Keratinocyte (primary cell): Measurements from ENCODE around the gene ELF2. TPM values are rescaled to one million over a fixed set of nuclear protein-coding genes. Genes with fewer than 3 reads are reported as not detected.

Experiments
- DNase-seq: peaks from one replicate; pipeline ENCODE4 v3.0.0-alpha.2; 2011; ENCODE audit warnings: low read depth, missing footprints, low spot score
- FAIRE-seq: peaks from 2 replicates; lab custom pipeline; 2011; peaks lifted over from hg19 to GRCh38; lab: Jason Lieb, UNC
- H2AFZ ChIP-seq: 2 replicates; pipeline ENCODE4 v1.6.0; 2012; ENCODE audit warnings: low read length, control low read depth, inconsistent platforms; ENCODE audit not compliant: control insufficient read depth
- H3K27ac ChIP-seq: 2 replicates; pipeline ENCODE4 v1.5.1; 2011; ENCODE audit warnings: low read length; ENCODE audit not compliant: control insufficient read depth, insufficient read depth
- H3K27me3 ChIP-seq: 3 replicates; pipeline ENCODE4 v1.6.0; 2011; ENCODE audit warnings: low read length; ENCODE audit not compliant: control insufficient read depth, insufficient read depth; ENCODE audit errors: extremely low read depth
- H3K36me3 ChIP-seq, 2 experiments: 2 replicates in 1 of 2; 3 replicates in 1 of 2; pipeline ENCODE4 v1.5.1; 2011; ENCODE audit warnings: low read length in 2 of 2, mild to moderate bottlenecking in 1 of 2; ENCODE audit not compliant: control insufficient read depth in 2 of 2, insufficient read depth in 2 of 2; ENCODE audit errors: extremely low read depth in 1 of 2
- H3K4me1 ChIP-seq: 3 replicates; pipeline ENCODE4 v1.5.1; 2011; ENCODE audit warnings: low read length; ENCODE audit not compliant: control insufficient read depth, insufficient read depth; ENCODE audit errors: extremely low read depth
- H3K4me2 ChIP-seq: 3 replicates; pipeline ENCODE4 v1.6.0; 2011; ENCODE audit warnings: low read depth, low read length; ENCODE audit not compliant: control insufficient read depth, insufficient read depth; ENCODE audit errors: extremely low read depth
- H3K4me3 ChIP-seq, 3 experiments: fragments of 200-600 bp in 1 of 3; sonication (generic) in 1 of 3; 2 replicates in 2 of 3; 3 replicates in 1 of 3; pipeline ENCODE4 v1.5.1; 2011 to 2016; ENCODE audit warnings: low read length in 3 of 3, mild to moderate bottlenecking in 3 of 3, control low read depth in 2 of 3, inconsistent platforms in 1 of 3, low read depth in 1 of 3, mixed read lengths in 1 of 3, mixed run types in 1 of 3, moderate library complexity in 1 of 3; ENCODE audit not compliant: control insufficient read depth in 2 of 3, insufficient read depth in 2 of 3; ENCODE audit errors: extremely low read depth in 1 of 3
- H3K79me2 ChIP-seq: 2 replicates; pipeline ENCODE4 v1.6.0; 2012; ENCODE audit warnings: low read length; ENCODE audit not compliant: control insufficient read depth, insufficient read depth
- H3K9ac ChIP-seq: 3 replicates; pipeline ENCODE4 v1.6.0; 2011; ENCODE audit warnings: low read length; ENCODE audit not compliant: control insufficient read depth, insufficient read depth; ENCODE audit errors: extremely low read depth
- H3K9me1 ChIP-seq: 3 replicates; pipeline ENCODE4 v1.6.0; 2011; ENCODE audit warnings: low read length; ENCODE audit not compliant: control insufficient read depth, insufficient read depth; ENCODE audit errors: extremely low read depth
- H3K9me3 ChIP-seq: 2 replicates; pipeline ENCODE4 v1.5.1; 2012; ENCODE audit warnings: low read depth, low read length; ENCODE audit not compliant: control insufficient read depth
- H4K20me1 ChIP-seq: 3 replicates; pipeline ENCODE4 v1.6.0; 2011; ENCODE audit warnings: low read length; ENCODE audit not compliant: control insufficient read depth, insufficient read depth; ENCODE audit errors: extremely low read depth
- CTCF ChIP-seq, 3 experiments: IDR thresholded peaks in 1 of 3; conservative IDR thresholded peaks in 1 of 3; optimal IDR thresholded peaks in 1 of 3; 2 replicates in 2 of 3; 3 replicates in 1 of 3; pipeline versions ENCODE3 to v1.5.1; 2011; ENCODE audit warnings: low read length in 3 of 3, mild to moderate bottlenecking in 3 of 3, moderate library complexity in 2 of 3, control low read depth in 1 of 3, inconsistent platforms in 1 of 3; ENCODE audit not compliant: insufficient read depth in 2 of 3; ENCODE audit errors: extremely low read depth in 1 of 3
- EZH2 ChIP-seq: IDR thresholded peaks from one replicate; pipeline ENCODE4 v1.6.1; 2012; ENCODE audit warnings: inconsistent platforms, mild to moderate bottlenecking, low read length, moderate library complexity
- dilution Hi-C: fragments of 300-500 bp; cut with MboI; formaldehyde crosslinking; loops from one replicate; pipeline ENCODE4 v1.7.0; 2020; ENCODE audit warnings: low sequenced_read_pairs; ENCODE audit not compliant: extremely low pct_ligation_motif_present
- polyA plus RNA-seq, 5 experiments: library from polyadenylated mRNA; depleted of rRNA in 3 of 5; stranded (reverse) in 3 of 5; stranded (forward) in 1 of 5; unstranded in 1 of 5; fragments of >200 nt; gene quantifications; 1 replicate in 1 of 5; 2 replicates in 3 of 5; 3 replicates in 1 of 5; pipeline versions ENCODE4 v1.2.1 to v1.2.3, GENCODE V29; 2011 to 2012; ENCODE audit warnings: missing spikeins in 2 of 5, low read depth in 1 of 5, low replicate concordance in 1 of 5

ELF2 gene
- polyA plus RNA-seq, 1 donor (not counting 4 experiments of a cell fraction or from before 2014, with no cell fraction given), result 19.6 TPM

GRCh38 chr4:139077567-139078355 lies 99.3 kb downstream of the ELF2 start:
- dilution Hi-C loops, result no loop called here
- TF ChIP-seq CTCF (optimal IDR thresholded peaks at IDR 0.05 in 1 of 3, IDR thresholded peaks at IDR 0.05 in 1 of 3, conservative IDR thresholded peaks at IDR 0.05 in 1 of 3; ENCODE audit: extremely low read depth in 1 of 3, insufficient read depth in 2 of 3, low read length in 3 of 3) (no peak), EZH2 (no peak)
- no peak overlapping the region for H3K4me3 ChIP-seq
- no peaks in the 10 kb centered on the region for H3K9me1 ChIP-seq
- no peaks in the 10 kb centered on the region for H3K27me3 ChIP-seq
- H2AFZ ChIP-seq, result no peak overlapping the region
- H3K79me2 ChIP-seq, result peaks cover 83% of the 10 kb centered on the region
- FAIRE-seq, result peak; percentile 34
- no peaks in the 10 kb centered on the region for H4K20me1 ChIP-seq
- no peaks in the 10 kb centered on the region for H3K9me3 ChIP-seq
- no peak overlapping the region for H3K4me2 ChIP-seq
- H3K4me1 ChIP-seq, result peaks cover 4% of the 10 kb centered on the region
- H3K36me3 ChIP-seq, result no peaks in the 10 kb centered on the region
- no peak for DNase-seq
- H3K9ac ChIP-seq, result no peak overlapping the region
- no peak overlapping the region for H3K27ac ChIP-seq

- H3K9me1 ChIP-seq, result no peaks in the 10 kb centered on the region
- no peak overlapping the region for H3K4me3 ChIP-seq
- TF ChIP-seq CTCF (optimal IDR thresholded peaks at IDR 0.05 in 1 of 3, IDR thresholded peaks at IDR 0.05 in 1 of 3, conservative IDR thresholded peaks at IDR 0.05 in 1 of 3; ENCODE audit: extremely low read depth in 1 of 3, insufficient read depth in 2 of 3, low read length in 3 of 3), result no peak
- TF ChIP-seq EZH2, result no peak
- H3K36me3 ChIP-seq, result peaks cover 0 to 2% of the 10 kb centered on the region in 2 experiments
- no peak overlapping the region for H3K9ac ChIP-seq
- H3K4me1 ChIP-seq, result no peaks in the 10 kb centered on the region
- H3K9me3 ChIP-seq, result no peaks in the 10 kb centered on the region
- no peak overlapping the region for H3K4me2 ChIP-seq
- no peak for FAIRE-seq
- H4K20me1 ChIP-seq, result no peaks in the 10 kb centered on the region
- peaks cover 68% of the 10 kb centered on the region for H3K79me2 ChIP-seq
- no peaks in the 10 kb centered on the region for H3K27me3 ChIP-seq
- no peak overlapping the region for H2AFZ ChIP-seq
- H3K27ac ChIP-seq, result no peak overlapping the region
- no peak for DNase-seq
- dilution Hi-C loops, result no loop called here
Measured at GRCh38 chr4:139076016-139076744, 100.8 kb downstream of the ELF2 start.
